C4-2B (cell line): ENCODE data around the gene CEP192.

Experiments used
- ZFX ChIP-seq: fragments of 450-650 bp; IDR thresholded peaks from 2 replicates; pipeline ENCODE4 v1.6.1; 2017
- TF ChIP-seq, protein P1 (sequence below): fragments of 450-650 bp; conservative IDR thresholded peaks from 2 replicates; pipeline ENCODE4 v1.5.1; 2017; ENCODE audit warnings: mild to moderate bottlenecking

DNA sequence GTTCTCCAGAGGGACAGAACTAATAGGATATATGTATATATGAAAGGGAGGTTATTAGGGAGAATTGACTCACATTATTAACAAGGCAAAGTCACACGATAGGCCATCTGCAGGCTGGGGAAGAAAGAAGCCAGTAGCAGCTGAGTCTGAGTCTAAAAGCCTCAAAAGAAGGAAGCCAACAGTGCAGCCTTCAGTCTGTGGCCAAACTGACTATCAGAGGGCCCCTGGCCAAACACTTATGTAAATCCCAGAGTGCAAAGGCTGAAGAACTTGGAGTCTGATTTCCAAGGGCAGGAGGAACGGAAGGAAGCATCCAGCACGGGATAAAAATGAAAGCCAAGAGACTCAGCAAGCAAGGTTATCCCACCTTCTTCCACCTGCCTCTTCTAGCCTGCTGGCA lies 119.4 kb downstream of the CEP192 start:
- TF ChIP-seq, protein P1, sequence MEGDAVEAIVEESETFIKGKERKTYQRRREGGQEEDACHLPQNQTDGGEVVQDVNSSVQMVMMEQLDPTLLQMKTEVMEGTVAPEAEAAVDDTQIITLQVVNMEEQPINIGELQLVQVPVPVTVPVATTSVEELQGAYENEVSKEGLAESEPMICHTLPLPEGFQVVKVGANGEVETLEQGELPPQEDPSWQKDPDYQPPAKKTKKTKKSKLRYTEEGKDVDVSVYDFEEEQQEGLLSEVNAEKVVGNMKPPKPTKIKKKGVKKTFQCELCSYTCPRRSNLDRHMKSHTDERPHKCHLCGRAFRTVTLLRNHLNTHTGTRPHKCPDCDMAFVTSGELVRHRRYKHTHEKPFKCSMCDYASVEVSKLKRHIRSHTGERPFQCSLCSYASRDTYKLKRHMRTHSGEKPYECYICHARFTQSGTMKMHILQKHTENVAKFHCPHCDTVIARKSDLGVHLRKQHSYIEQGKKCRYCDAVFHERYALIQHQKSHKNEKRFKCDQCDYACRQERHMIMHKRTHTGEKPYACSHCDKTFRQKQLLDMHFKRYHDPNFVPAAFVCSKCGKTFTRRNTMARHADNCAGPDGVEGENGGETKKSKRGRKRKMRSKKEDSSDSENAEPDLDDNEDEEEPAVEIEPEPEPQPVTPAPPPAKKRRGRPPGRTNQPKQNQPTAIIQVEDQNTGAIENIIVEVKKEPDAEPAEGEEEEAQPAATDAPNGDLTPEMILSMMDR: no peak
- TF ChIP-seq ZFX: no peak
